GM19043 (cell line): Measurements from ENCODE around the gene EMC8.
A peak's percentile ranks its signal among the peaks of the same experiment; 100 is the strongest.

Source experiments
- ATAC-seq: cut with Tn5 transposase; IDR thresholded peaks from one replicate; pipeline ENCODE4 v1.9.1; 2021; ENCODE audit warnings: low read depth; ENCODE audit not compliant: unreplicated experiment

EMC8 gene

GRCh38 chr16:85761861-85762260 is 37.5 kb downstream of the EMC8 start:
- no peak for ATAC-seq

GRCh38 chr16:85759631-85760419 is 39.5 kb downstream of the EMC8 start:
- ATAC-seq: no peak

- no peak for ATAC-seq
These were observed 40.2 kb downstream of the EMC8 start for GRCh38 chr16:85759136-85759535.

DNA sequence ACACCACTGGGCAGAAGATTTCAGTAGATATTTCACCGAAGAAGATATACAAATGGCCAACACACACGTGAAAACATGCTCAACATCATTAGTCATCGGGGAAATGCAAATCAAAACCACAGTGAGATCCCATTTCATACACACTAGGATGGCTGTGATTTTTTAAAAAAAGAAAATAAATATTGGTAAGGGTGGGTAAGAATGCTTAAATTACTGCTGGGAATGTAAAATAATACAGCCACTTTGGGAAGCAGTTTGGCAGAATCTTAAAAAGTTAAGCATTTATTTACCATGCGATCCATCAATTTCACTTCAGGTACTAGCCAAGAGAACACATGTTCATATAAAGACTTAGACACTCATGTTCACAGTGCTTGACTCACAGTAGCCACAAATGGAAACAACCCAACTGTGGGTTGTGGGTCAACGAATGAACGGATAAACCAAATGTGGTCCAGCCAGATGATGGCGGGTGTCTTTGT is 42.0 kb downstream of the EMC8 start:
- ATAC-seq: no peak

- peak; percentile 59 for ATAC-seq
These were observed 43.2 kb downstream of the EMC8 start for GRCh38 chr16:85755929-85756768.

- ATAC-seq: no peak
These were observed 44.9 kb downstream of the EMC8 start for GRCh38 chr16:85754413-85754812.

GRCh38 chr16:85753976-85754375 is 45.4 kb downstream of the EMC8 start:
- no peak for ATAC-seq

GRCh38 chr16:85753559-85753958 is 45.8 kb downstream of the EMC8 start:
- no peak for ATAC-seq

DNA sequence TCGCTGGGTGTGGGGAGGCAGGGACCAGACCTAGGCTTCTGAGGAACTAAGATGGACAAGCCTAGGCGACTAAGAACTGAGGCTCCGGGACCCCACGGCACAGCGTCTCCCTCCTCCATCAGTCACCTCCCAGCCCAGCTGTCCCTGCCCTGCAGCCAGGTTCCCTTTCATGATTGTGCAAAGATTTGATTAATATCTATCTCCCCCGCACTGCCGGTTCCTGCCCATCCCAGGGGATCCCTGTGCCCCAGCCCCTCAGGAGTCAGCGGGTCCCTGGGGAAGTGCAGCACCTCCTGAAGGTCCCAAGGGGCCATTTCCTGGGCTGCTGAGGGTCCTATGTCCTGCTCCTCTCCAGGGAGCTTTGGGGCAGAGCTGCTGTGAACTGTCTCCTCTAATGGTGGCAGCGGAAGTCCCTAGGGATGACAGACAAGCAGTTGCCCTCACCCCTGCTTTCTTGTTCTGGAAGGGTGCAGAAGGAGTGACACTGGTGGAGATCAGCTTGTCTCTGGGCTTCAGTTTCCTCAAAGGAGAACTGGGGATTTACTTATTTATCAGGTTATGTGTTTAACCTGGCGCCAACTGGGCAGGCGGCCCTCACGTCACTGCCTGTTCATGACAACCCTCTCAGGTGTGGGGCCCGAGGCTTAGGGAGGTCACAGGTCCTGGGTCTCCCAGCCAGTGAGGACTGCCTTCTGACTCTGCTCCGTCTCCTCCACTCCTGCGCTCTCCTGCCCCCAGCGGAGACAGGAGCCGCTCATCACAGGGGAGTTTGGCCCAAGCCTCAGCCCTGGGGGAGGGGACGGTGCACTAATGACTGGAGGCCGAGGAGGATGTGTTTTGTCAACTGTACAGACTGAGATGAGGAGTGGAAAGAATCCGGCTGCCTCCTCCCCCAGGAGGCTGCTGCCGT is 46.6 kb downstream of the EMC8 start:
- ATAC-seq: no peak

DNA sequence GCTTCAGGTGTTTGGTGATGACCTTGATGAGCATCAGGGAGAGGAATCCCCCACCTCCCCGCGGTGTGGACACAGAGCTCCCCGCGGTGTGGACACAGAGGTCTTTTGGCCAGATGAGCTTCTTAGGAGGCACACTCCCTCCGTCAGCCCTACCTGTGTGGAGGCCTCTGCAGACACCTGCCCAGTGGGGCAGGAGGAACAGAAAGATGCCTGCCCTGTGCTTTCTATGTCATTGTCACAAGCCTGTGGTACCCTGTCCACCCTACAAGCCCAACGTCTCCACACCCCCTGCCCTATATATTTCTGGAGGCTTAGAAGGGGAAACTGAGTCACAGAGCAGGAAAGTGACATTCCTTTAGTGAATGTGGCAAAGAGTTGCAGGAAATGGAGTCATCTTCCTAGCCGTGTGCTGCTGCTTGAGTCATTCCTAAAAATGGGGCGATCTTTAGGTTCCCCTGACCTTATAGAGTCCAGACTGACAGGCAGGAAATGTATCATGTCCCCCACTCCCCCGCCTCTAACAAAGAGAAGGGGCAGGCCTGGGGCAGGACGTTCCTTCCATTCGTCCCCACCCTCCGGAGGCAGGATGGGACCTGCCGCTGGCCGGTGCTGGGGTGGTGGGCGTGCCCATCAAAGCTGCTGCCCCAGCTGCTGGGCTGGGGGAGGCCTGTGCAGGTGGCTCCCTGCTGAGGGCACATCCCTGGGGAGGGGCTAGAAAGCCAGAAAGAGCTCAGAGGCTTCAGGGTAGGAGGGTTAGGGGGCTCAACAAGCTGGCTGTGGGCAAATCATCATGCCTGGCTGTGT is 47.4 kb downstream of the EMC8 start:
- ATAC-seq: no peak

- no peak for ATAC-seq
These were observed 48.3 kb downstream of the EMC8 start, which contains the start of gene C16orf74 for GRCh38 chr16:85750827-85751697. TSS of gene C16orf74 (minus strand) at chr16:85751096. CDS start at chr16:85735217, 15,879 bp downstream.

GRCh38 chr16:85750146-85750826 is 49.1 kb downstream of the EMC8 start:
- no peak for ATAC-seq

DNA sequence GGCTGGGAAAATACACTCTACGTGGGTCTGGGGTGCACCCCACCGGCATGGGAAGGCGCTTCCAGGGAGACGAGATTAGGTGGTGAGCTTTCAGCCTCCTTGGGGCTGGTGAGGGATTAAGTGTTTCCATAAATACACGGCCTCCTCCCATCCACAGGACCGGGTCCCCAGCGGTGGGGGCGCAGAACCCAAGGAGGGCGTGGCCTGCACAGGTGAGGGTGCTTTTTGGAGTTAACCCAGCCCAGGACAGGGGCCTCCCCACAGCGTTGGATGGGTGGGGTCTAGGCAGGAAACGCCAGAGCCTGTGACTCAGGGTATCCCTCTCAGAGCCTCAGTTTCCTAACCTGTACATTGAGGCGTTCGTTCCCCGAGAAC is 49.6 kb downstream of the EMC8 start:
- no peak for ATAC-seq

- no peak for ATAC-seq
These were observed 52.7 kb downstream of the EMC8 start for GRCh38 chr16:85746460-85747215.

DNA sequence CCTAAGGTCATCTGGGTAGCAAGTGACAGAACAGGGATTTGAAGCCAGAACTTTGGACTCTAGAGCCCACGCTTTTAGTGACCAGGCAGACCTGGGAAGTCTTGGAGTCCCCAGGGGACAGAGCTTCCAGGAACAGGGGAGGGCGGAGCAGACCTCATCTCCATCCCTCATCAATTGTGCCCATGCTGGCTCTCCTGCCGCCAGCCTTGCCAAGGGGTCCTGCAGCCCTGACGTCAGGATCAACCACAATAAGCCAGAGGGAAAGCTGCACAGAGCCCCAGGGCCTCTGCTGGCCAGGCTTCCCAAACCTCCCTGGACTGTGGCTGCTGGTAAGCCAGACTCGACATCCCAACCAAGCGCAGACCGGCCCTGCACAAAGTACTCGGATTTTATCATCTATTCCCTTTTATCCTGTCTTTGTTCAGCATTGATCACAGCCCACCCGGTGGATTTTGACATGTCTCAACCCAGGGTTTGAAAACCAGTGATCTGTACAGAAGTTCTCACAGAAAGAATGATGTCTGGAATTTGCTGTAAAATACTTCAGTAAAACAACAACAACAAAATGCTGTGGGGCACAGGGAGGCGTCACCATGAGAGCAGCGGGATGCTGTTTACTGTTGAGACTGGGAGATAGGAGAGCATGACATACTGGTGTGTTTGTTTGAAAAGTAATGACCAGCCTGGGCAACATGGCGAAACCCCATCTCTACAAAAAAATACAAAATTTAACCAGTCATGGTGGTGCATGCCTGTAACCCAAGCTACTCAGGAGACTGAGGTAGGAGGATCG is 60.2 kb downstream of the EMC8 start:
- ATAC-seq: no peak

DNA sequence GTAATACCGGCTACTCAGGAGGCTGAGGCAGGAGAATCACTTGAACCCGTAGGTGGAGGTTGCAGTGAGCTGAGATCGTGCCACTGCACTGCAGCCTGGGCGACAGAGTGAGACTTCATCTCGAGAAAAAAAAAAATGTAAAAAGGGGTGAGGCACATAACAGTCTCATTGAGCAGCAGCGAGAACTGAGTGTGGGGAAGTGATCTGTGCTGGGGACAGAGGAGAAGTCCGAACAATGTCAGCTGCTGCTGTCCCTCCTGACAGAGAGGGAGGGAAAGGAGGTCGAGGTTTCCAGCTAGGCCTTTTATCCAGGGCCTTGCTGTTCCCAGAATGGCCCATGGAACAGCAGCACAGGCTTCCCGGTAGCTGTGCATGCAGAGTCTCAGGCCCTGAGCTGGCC is 62.4 kb downstream of the EMC8 start:
- no peak for ATAC-seq

DNA sequence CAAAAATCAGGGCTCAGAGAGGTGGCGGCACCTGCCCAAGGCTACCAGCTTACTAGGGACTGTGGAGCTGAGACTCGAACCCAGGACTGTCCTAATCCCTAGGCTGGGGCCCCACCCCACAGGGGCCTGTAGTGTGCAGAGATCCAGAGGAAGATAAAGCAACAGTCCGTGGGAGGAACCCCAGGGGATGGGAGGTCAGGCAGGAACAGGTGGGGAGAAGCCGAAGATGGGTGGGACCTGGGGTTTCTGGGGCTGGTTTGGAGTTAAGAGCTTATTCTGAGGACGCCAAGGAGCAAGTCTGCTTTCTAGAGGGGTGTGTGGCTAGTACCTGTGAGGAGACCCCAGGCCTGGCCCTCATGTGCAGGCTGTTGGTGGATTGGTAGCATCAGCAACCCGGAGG is 63.4 kb downstream of the EMC8 start:
- ATAC-seq: no peak
